Natural killer cell (primary cell): ENCODE data around the gene TPP2. TPM values are rescaled to one million over a fixed set of nuclear protein-coding genes. Genes with fewer than 3 reads are reported as not detected.

Experiments used
- ATAC-seq, 3 donors: fragments of 150-1000 bp in 2 of 3; fragments of 200-7000 bp in 1 of 3; cut with Tn5 transposase; 1 replicate in 1 of 3; 2 replicates in 2 of 3; pipeline ENCODE4 v1.10.0; 2021; ENCODE audit warnings: mild to moderate bottlenecking in 2 of 3, moderate library complexity in 2 of 3
- DNase-seq, 2 donors: peaks; one replicate each; pipeline versions ENCODE4 v3.0.0 to v3.0.0-alpha.2; 2013 to 2021; ENCODE audit warnings: mixed read lengths in 1 of 2
- H3K27ac ChIP-seq: one replicate; pipeline ENCODE4 v1.5.1; 2013; ENCODE audit warnings: mild to moderate bottlenecking, low read length
- H3K27me3 ChIP-seq: one replicate; pipeline ENCODE4 v1.6.1; 2013; ENCODE audit warnings: low read length; ENCODE audit not compliant: control insufficient read depth, insufficient read depth
- H3K36me3 ChIP-seq: one replicate; pipeline ENCODE4 v1.6.1; 2013; ENCODE audit warnings: low read length; ENCODE audit not compliant: control insufficient read depth, insufficient read depth
- H3K4me1 ChIP-seq: one replicate; pipeline ENCODE4 v1.6.1; 2013; ENCODE audit warnings: low read length; ENCODE audit not compliant: control insufficient read depth, insufficient read depth
- H3K4me3 ChIP-seq: one replicate; pipeline ENCODE4 v1.5.1; 2013; ENCODE audit warnings: low read length
- H3K9me3 ChIP-seq: one replicate; pipeline ENCODE4 v1.6.1; 2013; ENCODE audit warnings: low read length; ENCODE audit not compliant: control insufficient read depth, insufficient read depth
- H3K27ac Mint-ChIP-seq, 2 donors: one replicate each; pipeline ENCODE4 v1.8.0; 2022; ENCODE audit warnings: mild to moderate bottlenecking in 2 of 2, mixed read lengths in 2 of 2, moderate library complexity in 1 of 2
- H3K27me3 Mint-ChIP-seq, 2 donors: one replicate each; pipeline ENCODE4 v1.8.0; 2022; ENCODE audit warnings: low read depth in 2 of 2, mixed read lengths in 2 of 2
- H3K36me3 Mint-ChIP-seq: one replicate; pipeline ENCODE4 v1.8.0; 2022; ENCODE audit warnings: mixed read lengths
- H3K4me1 Mint-ChIP-seq, 2 donors: one replicate each; pipeline ENCODE4 v1.8.0; 2022; ENCODE audit warnings: mixed read lengths in 2 of 2
- H3K4me3 Mint-ChIP-seq: one replicate; pipeline ENCODE4 v1.8.0; 2022; ENCODE audit warnings: mild to moderate bottlenecking, moderate library complexity, mixed read lengths
- H3K9me3 Mint-ChIP-seq, 2 donors: one replicate each; pipeline ENCODE4 v1.8.0; 2022; ENCODE audit warnings: mixed read lengths in 2 of 2
- CTCF ChIP-seq: fragments of 200-600 bp; IDR thresholded peaks from one replicate; pipeline ENCODE4 v1.8.0; 2022; ENCODE audit warnings: antibody characterized with exemption
- WGBS: methylation state at CpG from one replicate; pipeline ENCODE4 v1.1.7; 2013; ENCODE audit warnings: missing lambda C conversion rate; ENCODE audit not compliant: insufficient coverage; 5-methylcytosine and 5-hydroxymethylcytosine counted together
- intact Hi-C: fragments of 100-400 bp; cut with micrococcal nuclease; formaldehyde crosslinking; loops from one replicate; pipeline ENCODE4 v1.14.2; 2022
- total RNA-seq, 4 donors: library from RNA; stranded (reverse); fragments of 120-200 nt in 1 of 4; gene quantifications; one replicate each; pipeline versions ENCODE4 v1.2.3 to v1.2.4, GENCODE V29; 2013 to 2022

TPP2 gene
- total RNA-seq, 3 donors from 2014 or later (not counting 1 experiment from before 2014, with no cell fraction given), result 128 to 147 (median 136) TPM

- Mint-ChIP-seq H3K27me3 (no peaks in the 10 kb centered on the region), H3K4me1 (no peaks in the 10 kb centered on the region), H3K4me3 (no peak overlapping the region), H3K27ac (no peak overlapping the region), H3K36me3 (peaks cover 34% of the 10 kb centered on the region), H3K9me3 (no peaks in the 10 kb centered on the region)
- H3K36me3 ChIP-seq, result peaks cover 78% of the 10 kb centered on the region
- no peak for TF ChIP-seq CTCF
- H3K4me1 ChIP-seq, result no peaks in the 10 kb centered on the region
- DNase-seq, result no peak
- H3K27ac ChIP-seq, result no peak overlapping the region
- WGBS, result 85% methylated on average over 5 of the region's 5 CpGs
- intact Hi-C loops, result no loop called here
- H3K9me3 ChIP-seq, result no peaks in the 10 kb centered on the region
- H3K4me3 ChIP-seq, result no peak overlapping the region
- H3K27me3 ChIP-seq, result no peaks in the 10 kb centered on the region
- ATAC-seq, result no peak
Observed at GRCh38 chr13:102670130-102670529, 73.3 kb downstream of the TPP2 start.

- Histone ChIP-seq H3K27ac (no peak overlapping the region), H3K4me3 (no peak overlapping the region), H3K9me3 (no peaks in the 10 kb centered on the region), H3K4me1 (no peaks in the 10 kb centered on the region), H3K27me3 (no peaks in the 10 kb centered on the region), H3K36me3 (peaks cover 77% of the 10 kb centered on the region)
- H3K4me3 Mint-ChIP-seq, result no peak overlapping the region
- H3K4me1 Mint-ChIP-seq, result no peaks in the 10 kb centered on the region
- intact Hi-C loops, result no loop called here
- DNase-seq (no peak), ATAC-seq (no peak)
- 100% methylated on average over 2 of the region's 3 CpGs for WGBS
- H3K36me3 Mint-ChIP-seq, result peaks cover 15% of the 10 kb centered on the region
- no peak for TF ChIP-seq CTCF
- peak overlapping the region in 1 of 2 donors; percentile 29 for H3K27ac Mint-ChIP-seq
- no peaks in the 10 kb centered on the region for H3K9me3 Mint-ChIP-seq
- no peaks in the 10 kb centered on the region for H3K27me3 Mint-ChIP-seq
Observed at GRCh38 chr13:102675115-102675514, 78.3 kb downstream of the TPP2 start.

- Histone ChIP-seq H3K9me3 (no peaks in the 10 kb centered on the region), H3K4me3 (no peak overlapping the region), H3K4me1 (peaks cover 4% of the 10 kb centered on the region), H3K36me3 (peaks cover 68% of the 10 kb centered on the region), H3K27ac (no peak overlapping the region), H3K27me3 (no peaks in the 10 kb centered on the region)
- no peak for ATAC-seq
- peaks cover 11% of the 10 kb centered on the region for H3K36me3 Mint-ChIP-seq
- TF ChIP-seq CTCF, result no peak
- peaks cover 13 to 14% of the 10 kb centered on the region in 2 donors for H3K4me1 Mint-ChIP-seq
- 96% methylated on average over 4 of the region's 4 CpGs for WGBS
- intact Hi-C loops, result no loop called here
- no peaks in the 10 kb centered on the region for H3K27me3 Mint-ChIP-seq
- H3K27ac Mint-ChIP-seq, result peak overlapping the region in 1 of 2 donors; percentile 26
- no peaks in the 10 kb centered on the region for H3K9me3 Mint-ChIP-seq
- DNase-seq, result no peak
- no peak overlapping the region for H3K4me3 Mint-ChIP-seq
Observed at GRCh38 chr13:102677122-102677521, 80.3 kb downstream of the TPP2 start.

GRCh38 chr13:102678339-102679107, 81.7 kb downstream of the TPP2 start:
- Mint-ChIP-seq H3K36me3 (peaks cover 11% of the 10 kb centered on the region), H3K4me3 (no peak overlapping the region), H3K9me3 (no peaks in the 10 kb centered on the region), H3K27ac (no peak overlapping the region), H3K4me1 (peaks cover 13 to 26% of the 10 kb centered on the region in 2 donors), H3K27me3 (no peaks in the 10 kb centered on the region)
- Histone ChIP-seq H3K9me3 (no peaks in the 10 kb centered on the region), H3K4me1 (peaks cover 4% of the 10 kb centered on the region), H3K27ac (no peak overlapping the region), H3K36me3 (peaks cover 59% of the 10 kb centered on the region), H3K4me3 (no peak overlapping the region), H3K27me3 (no peaks in the 10 kb centered on the region)
- intact Hi-C loops, result no loop called here
- WGBS, result 97% methylated on average over 2 of the region's 5 CpGs
- DNase-seq, result no peak
- TF ChIP-seq CTCF, result no peak
- no peak for ATAC-seq
